ENCODE results near the gene FBXW9.

The FBXW9 gene

DNA sequence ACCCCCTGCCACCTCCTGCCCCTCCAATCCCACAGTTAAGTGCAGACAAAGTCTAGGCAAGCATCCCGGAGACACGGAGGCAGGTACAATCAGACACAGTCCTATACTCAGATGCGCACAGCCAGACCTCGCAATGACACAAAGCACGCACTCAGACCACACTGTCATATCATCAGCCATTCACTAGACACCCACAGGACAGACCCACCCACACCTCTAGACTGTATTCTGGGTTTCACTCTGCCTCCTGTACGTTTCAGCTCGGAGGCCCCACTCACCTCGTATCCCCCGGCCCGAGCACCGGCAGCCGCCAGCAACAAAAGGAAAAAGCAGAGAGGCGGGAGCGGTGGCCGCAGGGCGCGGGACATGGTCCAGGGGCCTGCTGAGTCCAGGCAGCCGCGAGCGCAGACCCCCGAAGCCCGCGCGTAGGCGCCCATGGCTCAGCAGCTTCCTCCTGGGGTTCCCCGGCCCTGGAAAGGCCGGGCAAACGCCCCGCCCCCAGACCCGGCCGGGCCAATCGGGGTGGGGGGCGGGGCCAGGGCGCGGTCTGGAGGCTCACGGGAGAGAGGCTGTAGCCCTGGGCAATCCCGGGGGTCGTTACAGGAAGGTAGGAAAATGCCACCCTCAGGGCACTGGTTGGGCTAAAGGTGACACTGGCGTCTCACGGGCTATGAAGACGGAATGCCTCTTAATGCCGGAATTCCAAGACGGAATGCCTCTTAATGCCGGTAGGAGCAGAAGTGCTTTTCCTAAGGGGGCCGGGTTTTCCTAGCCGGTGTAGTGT lies 30.0 kb downstream of the FBXW9 start, which contains the start of the genes MAN2B1 and WDR83:
Gene MAN2B1, minus strand, starts transcription at position 478 of the 784 bp plus-strand sequence. Its CDS starts 41 bp downstream, at position 437.
Gene WDR83, plus strand, starts transcription at position 543 of the 784 bp plus-strand sequence. CDS start 2,984 bp downstream, outside the sequence.
- Mint-ChIP-seq H3K4me3 (peak within 1 kb of the TSS; percentile 96), H3K36me3 (peaks cover under 1% of the 10 kb centered on the region), H3K4me1 (peaks cover 37% of the 10 kb centered on the region), H3K9me3 (no peaks in the 10 kb centered on the region), H3K27ac (peak within 1 kb of the TSS; percentile 99), H3K27me3 (no peaks in the 10 kb centered on the region)
- ATAC-seq (ENCODE audit: low read depth) (peak; percentile 64), DNase-seq (ENCODE audit: low spot score in 2 of 2) (peak; percentile 76 to 77)

DNA sequence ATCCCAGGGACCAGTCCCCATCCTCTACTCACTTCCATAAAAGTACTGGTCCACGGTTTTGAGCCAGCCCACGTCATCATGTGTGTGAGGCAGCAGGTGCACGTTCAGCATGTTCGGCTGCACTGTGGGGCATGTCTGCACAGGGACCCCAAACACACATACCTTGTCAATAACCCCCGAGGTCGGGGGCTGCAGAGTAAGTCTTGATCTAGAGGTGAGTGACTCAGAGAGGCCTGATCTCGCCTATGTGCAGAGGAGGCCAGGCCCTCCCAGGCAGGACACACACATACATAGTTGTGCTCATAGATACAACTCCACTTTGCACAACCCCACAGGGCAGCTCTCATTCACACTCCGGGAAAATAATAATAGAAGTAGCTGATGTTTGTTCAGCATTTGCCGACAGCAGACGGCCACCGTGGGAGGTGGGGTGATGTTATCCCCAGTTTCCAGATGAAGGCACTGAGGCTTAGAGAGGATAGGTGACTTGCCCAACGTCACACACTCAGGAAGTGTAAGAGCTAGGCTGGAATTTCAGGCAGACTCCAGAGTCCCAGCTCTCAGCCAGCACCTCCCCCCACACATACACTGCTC lies 30.7 kb downstream of the FBXW9 start:
- peaks cover 39% of the 10 kb centered on the region for H3K4me1 Mint-ChIP-seq
- peak overlapping the region; percentile 99 for H3K27ac Mint-ChIP-seq
- peaks cover 4% of the 10 kb centered on the region for H3K36me3 Mint-ChIP-seq
- ATAC-seq (ENCODE audit: low read depth) (peak; percentile 41), DNase-seq (ENCODE audit: low spot score in 2 of 2) (peak; percentile 28 to 56)
- H3K27me3 Mint-ChIP-seq: no peaks in the 10 kb centered on the region
- H3K9me3 Mint-ChIP-seq: no peaks in the 10 kb centered on the region
- peak overlapping the region; percentile 96 for H3K4me3 Mint-ChIP-seq

DNA sequence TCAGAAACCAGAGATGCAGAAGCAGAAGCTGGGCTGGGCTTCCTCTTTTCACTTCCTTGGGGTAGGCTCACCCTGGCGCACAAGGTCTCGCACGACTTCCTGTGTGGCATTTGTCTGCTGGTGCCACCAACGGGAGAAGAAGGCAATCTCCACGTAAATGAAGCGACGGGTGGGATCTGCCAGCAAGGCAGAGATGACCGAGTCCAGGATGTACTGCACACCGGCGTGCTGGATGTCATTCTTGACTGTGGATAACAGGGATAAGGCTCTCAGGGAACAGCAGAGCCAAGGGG lies 31.2 kb downstream of the FBXW9 start:
- H3K36me3 Mint-ChIP-seq: peaks cover 6% of the 10 kb centered on the region

DNA sequence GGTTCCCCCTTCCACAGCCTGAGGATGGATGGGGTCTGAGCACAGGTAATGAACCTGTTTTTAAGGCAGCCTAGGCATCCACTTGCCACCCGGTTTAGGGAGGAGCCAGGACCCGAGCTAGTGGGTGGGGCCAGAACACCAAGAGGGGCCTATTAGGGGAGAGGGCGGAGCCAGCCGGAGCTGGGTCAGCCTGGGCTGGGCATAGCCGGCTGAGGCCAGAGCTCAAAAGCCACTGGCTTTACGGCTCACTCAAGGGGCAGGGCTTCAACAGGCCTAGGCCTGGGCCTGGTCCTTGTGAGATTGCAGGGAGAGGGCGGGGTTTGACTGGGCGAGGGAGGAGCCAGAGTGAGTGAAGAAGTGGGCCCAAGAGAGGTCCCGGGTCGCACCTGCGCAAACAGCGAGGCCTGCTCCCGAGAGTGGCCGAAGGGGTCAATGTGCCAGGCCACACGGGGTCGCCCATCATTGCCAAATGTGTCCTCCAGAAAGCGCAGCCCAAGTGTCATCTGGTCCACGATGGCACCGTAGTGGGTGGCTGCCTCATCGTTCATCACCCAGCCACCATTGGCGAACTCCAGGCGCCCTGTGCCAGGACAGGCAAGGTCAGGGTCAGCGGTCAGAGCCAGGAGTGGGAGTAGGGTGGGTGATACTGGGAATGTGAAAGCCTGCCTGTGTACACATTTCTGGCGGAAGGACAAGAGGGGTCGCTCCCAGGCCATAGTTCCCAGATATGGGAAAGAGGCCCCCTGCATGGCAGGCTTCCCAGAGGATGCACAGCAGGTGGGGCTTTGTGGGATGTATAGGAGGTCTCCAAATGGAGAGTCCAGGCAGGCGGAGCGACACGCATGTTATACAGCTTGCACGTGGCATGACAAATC lies 31.8 kb downstream of the FBXW9 start:
- H3K27me3 Mint-ChIP-seq: no peaks in the 10 kb centered on the region
- peaks cover 11% of the 10 kb centered on the region for H3K36me3 Mint-ChIP-seq
- no peak for DNase-seq (ENCODE audit: low spot score in 2 of 2)
- peak overlapping the region; percentile 96 for H3K4me3 Mint-ChIP-seq
- peak overlapping the region; percentile 99 for H3K27ac Mint-ChIP-seq
- H3K9me3 Mint-ChIP-seq: no peaks in the 10 kb centered on the region
- peaks cover 42% of the 10 kb centered on the region for H3K4me1 Mint-ChIP-seq
- no peak for ATAC-seq (ENCODE audit: low read depth)

More for the DNA sequence above, 31.2 kb downstream of the FBXW9 start:
- H3K4me1 Mint-ChIP-seq: peaks cover 39% of the 10 kb centered on the region
- H3K4me3 Mint-ChIP-seq: peak overlapping the region; percentile 96
- ATAC-seq (ENCODE audit: low read depth): peak; percentile 79
- peak; percentile 65 to 82 for DNase-seq (ENCODE audit: low spot score in 2 of 2)
- H3K27me3 Mint-ChIP-seq: no peaks in the 10 kb centered on the region
- peak overlapping the region; percentile 99 for H3K27ac Mint-ChIP-seq
- no peaks in the 10 kb centered on the region for H3K9me3 Mint-ChIP-seq

DNA sequence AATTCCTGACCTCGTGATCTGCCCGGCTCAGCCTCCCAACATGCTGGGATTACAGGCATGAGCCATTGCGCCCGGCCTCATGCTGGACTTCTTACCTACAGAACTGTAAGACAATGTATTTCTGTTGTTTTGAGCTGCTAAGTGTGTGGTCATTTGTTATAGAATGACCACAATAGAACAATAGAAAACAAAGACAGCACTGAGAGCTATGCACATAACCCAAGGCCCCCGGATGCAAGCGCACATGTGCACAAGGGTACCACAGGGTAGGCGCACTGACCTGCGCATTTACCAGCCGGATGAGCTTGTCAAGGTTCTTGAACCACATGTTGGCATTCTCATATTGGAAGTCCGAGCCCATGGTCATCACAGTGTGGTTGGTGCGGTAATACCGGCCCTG lies 35.5 kb downstream of the FBXW9 start:
- peaks cover 23% of the 10 kb centered on the region for H3K4me1 Mint-ChIP-seq
- ATAC-seq (ENCODE audit: low read depth) (no peak), DNase-seq (ENCODE audit: low spot score in 2 of 2) (no peak)
- H3K36me3 Mint-ChIP-seq: peaks cover 25% of the 10 kb centered on the region
- no peaks in the 10 kb centered on the region for H3K27me3 Mint-ChIP-seq
- no peak overlapping the region for H3K4me3 Mint-ChIP-seq
- no peaks in the 10 kb centered on the region for H3K9me3 Mint-ChIP-seq
- H3K27ac Mint-ChIP-seq: no peak overlapping the region

DNA sequence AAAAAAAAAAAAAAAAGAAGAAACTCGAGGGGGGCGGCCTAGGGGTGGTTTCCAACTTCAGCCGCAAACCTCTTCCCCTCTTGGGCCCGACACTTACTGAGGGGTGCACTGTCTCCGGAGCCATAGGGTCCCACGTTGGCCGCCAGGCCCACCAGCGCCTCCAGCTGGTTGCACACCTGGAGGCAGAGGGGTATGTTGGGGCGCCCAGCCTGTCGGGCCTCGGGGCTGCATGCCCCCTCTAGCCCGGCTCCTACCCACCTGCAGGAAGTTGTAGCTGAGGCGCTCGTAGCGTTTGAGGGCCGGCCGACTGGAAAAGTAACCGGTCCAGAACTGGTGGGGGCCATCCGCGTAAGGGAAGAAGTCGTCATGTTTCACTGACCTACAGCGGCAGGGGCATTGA lies 38.5 kb downstream of the FBXW9 start:
- no peak overlapping the region for H3K27ac Mint-ChIP-seq
- ATAC-seq (ENCODE audit: low read depth): no peak
- H3K4me3 Mint-ChIP-seq: no peak overlapping the region
- H3K27me3 Mint-ChIP-seq: no peaks in the 10 kb centered on the region
- peaks cover 13% of the 10 kb centered on the region for H3K4me1 Mint-ChIP-seq
- DNase-seq (ENCODE audit: low spot score in 2 of 2): no peak
- no peaks in the 10 kb centered on the region for H3K9me3 Mint-ChIP-seq
- peaks cover 37% of the 10 kb centered on the region for H3K36me3 Mint-ChIP-seq

DNA sequence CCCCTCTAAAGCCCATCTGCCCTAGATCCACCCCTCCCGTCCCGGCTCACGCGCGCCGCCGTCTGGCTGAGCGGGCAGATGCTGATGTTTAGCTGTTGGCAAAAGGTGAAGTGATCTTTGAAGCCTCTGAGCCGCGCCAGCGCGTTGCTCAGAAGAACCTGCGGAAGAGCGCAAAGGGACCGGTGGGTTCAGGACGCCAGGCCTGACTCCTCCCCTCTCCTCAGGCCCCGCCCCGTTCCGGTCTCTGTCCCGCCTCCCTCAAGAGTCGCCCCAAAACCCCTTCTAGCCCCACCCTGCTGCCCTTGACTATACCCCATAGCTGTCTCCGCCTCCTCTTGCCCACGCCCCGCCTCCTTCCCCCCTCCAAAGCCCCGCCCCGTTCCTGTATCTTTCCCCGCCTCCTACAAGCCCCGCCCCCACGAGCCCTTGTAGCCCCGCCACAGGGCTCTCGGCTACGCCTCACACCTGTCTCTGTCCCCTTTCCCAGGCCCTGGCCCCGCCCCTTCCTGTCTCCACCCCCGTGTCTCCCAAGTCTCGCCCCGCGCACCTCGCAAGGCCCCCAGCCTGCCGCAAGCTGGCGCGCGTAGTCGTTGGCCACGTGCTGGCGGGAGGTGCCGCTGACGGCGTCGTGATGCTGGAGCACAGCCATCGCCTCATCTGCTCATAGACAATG lies 39.4 kb downstream of the FBXW9 start:
- Mint-ChIP-seq H3K27ac (no peak overlapping the region), H3K4me1 (peaks cover 13% of the 10 kb centered on the region), H3K27me3 (no peaks in the 10 kb centered on the region), H3K4me3 (no peak overlapping the region), H3K9me3 (no peaks in the 10 kb centered on the region), H3K36me3 (peaks cover 39% of the 10 kb centered on the region)
- DNase-seq (ENCODE audit: low spot score in 2 of 2) (no peak), ATAC-seq (ENCODE audit: low read depth) (peak; percentile 19)

DNA sequence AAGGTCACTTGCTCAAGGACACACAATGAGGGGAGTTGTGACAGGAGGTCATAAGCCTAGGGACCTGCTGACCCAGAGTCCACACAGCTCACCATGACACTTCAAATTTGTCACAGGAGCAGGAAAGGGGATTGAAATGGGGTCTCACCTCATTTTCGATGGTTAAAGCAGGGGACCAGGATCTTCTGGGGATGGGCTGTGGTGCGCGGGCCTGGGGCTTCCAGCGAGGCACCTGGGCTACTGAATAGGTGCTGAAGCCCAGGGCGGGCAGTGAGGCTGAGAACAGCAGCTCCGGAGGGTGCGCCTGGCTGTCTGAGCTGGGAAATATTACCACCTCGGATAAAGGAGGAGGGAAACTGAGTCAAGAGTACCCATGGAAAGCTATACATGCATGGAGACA lies 40.9 kb downstream of the FBXW9 start:
- DNase-seq (ENCODE audit: low spot score in 2 of 2) (no peak), ATAC-seq (ENCODE audit: low read depth) (no peak)
- Mint-ChIP-seq H3K27me3 (no peaks in the 10 kb centered on the region), H3K4me3 (no peak overlapping the region), H3K9me3 (no peaks in the 10 kb centered on the region), H3K27ac (peak overlapping the region; percentile 56), H3K36me3 (peaks cover 39% of the 10 kb centered on the region), H3K4me1 (peaks cover 10% of the 10 kb centered on the region)

DNA sequence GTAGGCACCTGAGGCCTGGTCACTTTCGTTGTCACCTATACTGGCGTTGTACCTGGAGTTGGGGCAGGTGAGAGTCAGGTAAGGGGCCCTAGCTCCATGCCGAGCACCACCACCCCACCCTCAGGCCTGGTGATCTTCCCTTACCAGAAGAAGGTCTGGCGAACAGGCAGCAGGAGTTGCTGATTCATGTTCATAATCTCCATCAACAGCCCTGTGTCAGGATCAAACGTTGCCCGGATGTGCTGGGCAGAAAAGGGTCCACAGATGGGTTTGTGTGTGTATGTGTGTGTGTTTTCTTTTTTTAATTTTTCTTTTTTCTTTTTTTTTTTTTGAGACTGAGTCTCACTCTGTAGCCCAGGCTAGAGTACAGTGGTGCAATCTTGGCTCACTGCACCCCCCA lies 44.2 kb downstream of the FBXW9 start:
- peaks cover 38% of the 10 kb centered on the region for H3K36me3 Mint-ChIP-seq
- H3K4me1 Mint-ChIP-seq: peaks cover 7% of the 10 kb centered on the region
- no peaks in the 10 kb centered on the region for H3K9me3 Mint-ChIP-seq
- H3K27ac Mint-ChIP-seq: no peak overlapping the region
- H3K27me3 Mint-ChIP-seq: no peaks in the 10 kb centered on the region
- DNase-seq (ENCODE audit: low spot score in 2 of 2) (no peak), ATAC-seq (ENCODE audit: low read depth) (no peak)
- H3K4me3 Mint-ChIP-seq: no peak overlapping the region

DNA sequence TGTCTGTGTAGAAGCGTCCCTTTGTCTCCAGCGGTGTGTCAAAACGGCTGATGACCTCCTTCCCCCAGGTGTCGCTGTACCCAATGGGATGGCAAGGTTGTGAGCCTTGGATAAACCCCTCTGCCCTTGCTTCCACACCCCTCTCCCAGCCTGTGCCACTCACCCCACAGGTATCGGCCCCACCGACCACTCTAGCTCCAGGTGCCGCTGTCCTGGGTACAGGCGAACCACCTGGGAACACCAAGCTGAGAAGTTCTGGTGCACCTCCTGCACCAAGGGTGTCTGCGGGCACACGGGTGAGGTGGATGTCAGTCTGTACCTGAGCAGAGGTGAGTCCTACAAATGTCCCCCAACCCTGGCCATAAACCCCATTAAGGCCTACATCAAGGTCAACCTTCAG lies 46.5 kb downstream of the FBXW9 start:
- DNase-seq (ENCODE audit: low spot score in 2 of 2) (no peak), ATAC-seq (ENCODE audit: low read depth) (no peak)

DNA sequence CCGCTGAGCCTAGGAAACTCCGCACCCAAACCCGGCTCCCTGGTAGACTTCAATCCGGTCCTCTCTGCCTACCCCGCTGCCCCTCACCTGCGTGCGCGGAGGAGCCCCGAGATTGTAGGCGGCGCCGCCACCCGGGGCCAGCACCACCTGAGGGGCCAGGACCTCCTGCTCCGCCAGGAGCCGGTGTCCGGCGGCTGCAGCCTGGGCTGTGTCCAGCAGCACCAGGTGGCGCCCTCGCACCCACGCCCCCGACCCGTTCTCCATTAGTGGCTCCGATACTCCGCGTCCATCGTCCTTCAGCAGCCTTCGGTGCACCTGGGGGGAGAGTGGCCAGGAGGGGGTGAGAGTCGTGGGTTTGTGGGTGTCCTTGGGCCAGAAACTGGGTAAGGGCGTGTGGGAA lies 48.3 kb downstream of the FBXW9 start:
- H3K36me3 Mint-ChIP-seq: peaks cover 22% of the 10 kb centered on the region
- no peaks in the 10 kb centered on the region for H3K27me3 Mint-ChIP-seq
- peaks cover 2% of the 10 kb centered on the region for H3K4me1 Mint-ChIP-seq
- H3K27ac Mint-ChIP-seq: no peak overlapping the region
- DNase-seq (ENCODE audit: low spot score in 2 of 2): no peak
- no peak overlapping the region for H3K4me3 Mint-ChIP-seq
- no peaks in the 10 kb centered on the region for H3K9me3 Mint-ChIP-seq
- ATAC-seq (ENCODE audit: low read depth): no peak

More for the DNA sequence above, 46.5 kb downstream of the FBXW9 start:
- no peaks in the 10 kb centered on the region for H3K27me3 Mint-ChIP-seq
- peak overlapping the region; percentile 36 for H3K27ac Mint-ChIP-seq
- H3K9me3 Mint-ChIP-seq: no peaks in the 10 kb centered on the region
- H3K4me1 Mint-ChIP-seq: peaks cover 2% of the 10 kb centered on the region
- H3K4me3 Mint-ChIP-seq: no peak overlapping the region
- peaks cover 24% of the 10 kb centered on the region for H3K36me3 Mint-ChIP-seq

DNA sequence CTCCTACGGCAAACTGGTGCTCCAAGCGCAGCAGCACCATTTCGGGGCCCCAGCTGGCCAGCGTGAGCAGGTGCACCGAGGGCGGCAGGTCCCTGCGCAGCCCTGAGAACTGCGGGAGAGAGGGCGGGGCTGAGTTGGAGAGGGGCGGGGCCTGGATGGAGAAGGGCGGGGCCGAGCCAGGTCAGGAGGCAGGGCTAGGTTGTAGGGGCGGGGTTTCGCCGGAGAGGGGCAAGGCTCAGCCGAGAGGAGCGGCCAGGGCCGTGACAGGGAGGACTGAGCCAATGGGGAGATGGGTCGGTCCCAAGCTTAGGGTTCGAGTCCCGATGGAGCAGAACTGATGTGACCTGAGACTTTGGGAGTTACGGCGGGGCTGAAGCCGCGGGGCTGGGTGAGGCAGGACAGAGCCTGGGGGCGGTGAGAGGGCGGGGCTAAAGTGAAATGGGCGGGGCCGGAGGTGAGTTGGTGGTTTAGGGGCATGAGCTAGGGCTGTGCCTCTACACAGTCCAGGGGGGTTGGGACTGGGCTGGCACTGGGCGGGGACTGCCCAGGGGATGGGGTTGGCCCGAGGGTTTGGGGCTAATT lies 48.9 kb downstream of the FBXW9 start:
- Mint-ChIP-seq H3K27ac (peak overlapping the region; percentile 38), H3K4me3 (no peak overlapping the region)
- peak in 1 of 2 donors; percentile 42 for DNase-seq (ENCODE audit: low spot score in 2 of 2)

DNA sequence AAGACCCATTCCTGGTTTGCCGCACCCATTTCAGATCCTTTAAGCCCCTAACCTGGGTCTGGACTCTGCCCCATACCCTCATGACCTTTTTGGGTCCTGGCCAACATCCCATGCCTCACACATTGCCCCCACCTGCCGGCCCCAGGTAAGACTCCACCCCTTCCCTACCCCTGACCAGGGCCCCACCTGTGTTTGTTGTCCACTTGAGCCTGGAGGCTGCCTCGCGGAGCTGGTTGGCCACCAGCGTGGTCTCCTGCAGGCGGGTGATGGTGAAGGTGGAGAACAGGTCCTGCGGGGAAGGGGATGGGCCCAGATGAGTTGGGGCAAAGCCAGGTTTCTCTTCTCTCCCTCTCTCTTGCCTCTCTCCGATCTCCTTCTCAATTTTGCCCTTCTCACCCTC lies 49.4 kb downstream of the FBXW9 start:
- H3K36me3 Mint-ChIP-seq: peaks cover 19% of the 10 kb centered on the region
- no peak overlapping the region for H3K4me3 Mint-ChIP-seq
- H3K9me3 Mint-ChIP-seq: no peaks in the 10 kb centered on the region
- H3K27me3 Mint-ChIP-seq: no peaks in the 10 kb centered on the region
- peaks cover 2% of the 10 kb centered on the region for H3K4me1 Mint-ChIP-seq
- peak overlapping the region; percentile 38 for H3K27ac Mint-ChIP-seq
- DNase-seq (ENCODE audit: low spot score in 2 of 2): no peak
- ATAC-seq (ENCODE audit: low read depth): no peak

More for the DNA sequence above, 48.9 kb downstream of the FBXW9 start:
- ATAC-seq (ENCODE audit: low read depth): peak; percentile 72
- Mint-ChIP-seq H3K27me3 (no peaks in the 10 kb centered on the region), H3K4me1 (peaks cover 2% of the 10 kb centered on the region), H3K9me3 (no peaks in the 10 kb centered on the region), H3K36me3 (peaks cover 22% of the 10 kb centered on the region)

All from memory B cell (primary cell).